Motor neuron (in vitro differentiated cells): ENCODE results near the gene MRFAP1L1. TPM values are rescaled to one million over a fixed set of nuclear protein-coding genes. Genes with fewer than 3 reads are reported as not detected.
A peak's percentile ranks its signal among the peaks of the same experiment; 100 is the strongest.

ENCODE experiments used
- ATAC-seq, 8 experiments: fragments of 200-7000 bp; cut with Tn5 transposase; replicated peaks in 6 of 8; 2 replicates each; pipeline ENCODE4 v1.8.0; 2021; ENCODE audit warnings: mild to moderate bottlenecking in 8 of 8, moderate library complexity in 8 of 8
- H3K27ac ChIP-seq, 2 donors: fragments of 250-450 bp; sonication (Bioruptor Pico); 2 replicates each; pipeline ENCODE4 v1.9.0; 2021; ENCODE audit warnings: antibody characterized with exemption in 2 of 2, mild to moderate bottlenecking in 2 of 2, moderate library complexity in 1 of 2
- H3K4me1 ChIP-seq, 2 donors: fragments of 250-450 bp; sonication (Bioruptor Pico); replicated peaks in 1 of 2; 2 replicates each; pipeline ENCODE4 v1.6.1; 2021; ENCODE audit warnings: antibody characterized with exemption in 2 of 2, mild to moderate bottlenecking in 2 of 2, moderate library complexity in 1 of 2
- H3K4me3 ChIP-seq, 5 donors: fragments of 250-450 bp; sonication (Bioruptor Pico); 2 replicates each; pipeline ENCODE4 v1.9.0; 2021; ENCODE audit warnings: antibody characterized with exemption in 5 of 5, mild to moderate bottlenecking in 5 of 5, moderate library complexity in 4 of 5
- WGBS, 10 experiments: fragments of 450-650 bp; shearing (Covaris generic); methylation state at CpG; one replicate each; pipeline ENCODE4 v1.0.0; 2022; 5-methylcytosine and 5-hydroxymethylcytosine counted together
- in situ Hi-C, 9 experiments: fragments of 400-800 bp; cut with MboI; loops; one replicate each; pipeline ENCODE4 v1.15.0; 2021; ENCODE audit warnings: low sequenced_read_pairs in 9 of 9, low pct_unique_long_range_greater_than_20kb in 2 of 9; ENCODE audit not compliant: unreplicated experiment in 9 of 9
- total RNA-seq, 8 experiments: library from RNA; unstranded; fragments of 300-600 nt; gene quantifications; 2 replicates each; pipeline versions ENCODE4 v1.2.3 to v1.2.4, GENCODE V29; 2022

The MRFAP1L1 gene
- total RNA-seq, 8 experiments from 2014 or later = 59.6 to 135 (median 91.4) TPM

DNA sequence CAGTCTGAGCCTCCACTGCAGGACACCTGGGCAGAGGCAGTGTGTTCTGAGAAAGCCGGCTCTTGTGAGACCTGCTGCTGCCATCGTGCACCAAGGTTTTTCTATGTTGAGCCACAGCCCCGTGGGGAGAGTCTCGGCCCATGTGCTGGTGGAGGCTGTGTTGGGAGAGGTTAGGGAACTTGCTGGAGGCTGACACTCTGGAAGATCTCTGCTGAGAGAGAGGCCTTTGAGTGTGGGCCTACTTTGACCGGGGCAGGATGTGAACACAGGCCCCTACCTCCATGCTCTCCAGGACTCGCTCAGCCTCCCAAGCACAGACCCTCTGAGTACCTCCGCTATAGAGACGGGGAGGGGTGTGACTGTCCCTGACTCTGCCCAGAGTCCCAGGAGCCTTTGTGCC lies 17.3 kb downstream of the MRFAP1L1 start:
- Histone ChIP-seq H3K27ac (no peak overlapping the region), H3K4me3 (no peak overlapping the region), H3K4me1 (peaks cover 11 to 16% of the 10 kb centered on the region in 2 donors)
- in situ Hi-C loops = no loop called here
- no peak for ATAC-seq
- WGBS, 10 experiments = 60 to 90% (median 89%) methylated on average over 1 to 3 of the region's 8 CpGs; no CpG with 5 or more reads in 5 of the 10 experiments

DNA sequence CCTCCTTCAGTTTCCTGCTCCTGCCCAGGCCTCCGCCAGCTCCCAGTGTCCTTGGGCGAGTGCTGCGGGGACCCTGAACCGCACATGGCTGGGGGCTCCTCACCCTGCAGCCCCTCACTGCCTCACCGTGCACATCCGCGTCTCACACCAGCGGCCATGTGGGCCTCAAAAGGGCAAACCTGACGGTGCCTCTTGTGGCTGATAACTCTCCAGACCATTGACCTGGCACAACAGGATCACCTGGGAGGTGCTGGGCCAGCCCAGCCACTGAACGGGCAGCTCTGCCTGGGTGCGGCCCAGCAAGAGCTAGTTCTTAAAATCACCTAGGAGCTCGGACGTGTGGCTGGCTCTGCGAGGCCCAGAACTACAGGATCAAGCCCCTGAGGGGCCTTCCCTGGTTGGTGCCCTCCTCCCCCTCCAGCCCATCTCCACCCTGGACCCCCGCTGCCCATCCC lies 20.1 kb downstream of the MRFAP1L1 start:
- H3K4me3 ChIP-seq = no peak overlapping the region
- in situ Hi-C loops = no loop called here
- peak overlapping the region in 1 of 2 donors; percentile 61 for H3K27ac ChIP-seq
- WGBS, 10 experiments = 84 to 100% (median 85%) methylated on average over 3 to 9 of the region's 15 CpGs; no CpG with 5 or more reads in 7 of the 10 experiments
- ATAC-seq = peak in 4 of 8 experiments; percentile 6 to 28 (median 16)
- H3K4me1 ChIP-seq = peaks cover 11 to 16% of the 10 kb centered on the region in 2 donors

DNA sequence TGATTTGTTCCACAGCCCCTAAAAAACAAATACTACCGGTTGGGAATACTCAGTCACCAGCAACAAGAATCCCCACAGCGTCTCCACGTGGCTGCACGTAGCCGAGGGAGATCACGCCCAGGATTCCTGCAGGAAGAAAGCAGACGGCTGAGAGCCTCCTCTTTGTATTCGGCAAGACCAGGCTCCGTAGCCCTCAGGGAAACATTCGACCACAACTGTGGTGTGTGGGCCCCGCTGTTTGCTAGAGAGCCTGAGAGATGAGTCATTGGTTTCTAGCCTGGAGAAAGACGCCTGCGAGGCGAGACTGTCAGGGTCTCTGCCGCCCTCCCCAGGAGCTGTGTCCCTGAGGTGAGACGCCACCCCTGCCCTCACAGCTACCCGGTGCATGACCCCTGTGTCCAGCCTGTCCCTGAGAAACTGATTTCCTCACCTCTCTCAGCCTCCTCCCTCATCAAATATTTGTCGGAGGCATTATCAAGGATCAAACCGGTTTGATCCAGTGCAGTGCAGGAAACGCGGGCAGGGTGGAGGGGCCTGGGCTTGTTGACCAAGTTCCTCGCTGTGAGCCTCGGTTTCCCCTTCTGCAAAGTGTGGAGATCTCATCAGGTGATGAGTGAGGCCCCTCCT lies 20.7 kb downstream of the MRFAP1L1 start:
- H3K27ac ChIP-seq = peak overlapping the region; percentile 51 to 61
- peaks cover 11 to 16% of the 10 kb centered on the region in 2 donors for H3K4me1 ChIP-seq
- 33 to 90% (median 49%) methylated on average over 2 to 14 of the region's 23 CpGs; no CpG with 5 or more reads in 3 of the 10 experiments for WGBS, 10 experiments
- ATAC-seq = peak; percentile 27 to 94 (median 91)
- no peak overlapping the region for H3K4me3 ChIP-seq
- in situ Hi-C loops = no loop called here

- WGBS, 10 experiments = 20 to 93% (median 84%) methylated on average over 1 to 13 of the region's 24 CpGs; no CpG with 5 or more reads in 2 of the 10 experiments
- in situ Hi-C loops = no loop called here
- H3K27ac ChIP-seq = peak overlapping the region; percentile 51 to 61
- H3K4me3 ChIP-seq = no peak overlapping the region
- peak in 6 of 8 experiments; percentile 6 to 25 (median 18) for ATAC-seq
- H3K4me1 ChIP-seq = peaks cover 11 to 16% of the 10 kb centered on the region in 2 donors
Observed at GRCh38 chr4:6687947-6688878, 21.5 kb downstream of the MRFAP1L1 start.

GRCh38 chr4:6686104-6686787 lies 23.4 kb downstream of the MRFAP1L1 start:
- Histone ChIP-seq H3K27ac (no peak overlapping the region), H3K4me1 (peaks cover 11 to 16% of the 10 kb centered on the region in 2 donors), H3K4me3 (no peak overlapping the region)
- ATAC-seq = no peak
- in situ Hi-C loops = no loop called here
- 29 to 100% (median 80%) methylated on average over 1 to 2 of the region's 4 CpGs; no CpG with 5 or more reads in 5 of the 10 experiments for WGBS, 10 experiments

- 20 to 100% (median 81%) methylated on average over 1 to 11 of the region's 11 CpGs; no CpG with 5 or more reads in 5 of the 10 experiments for WGBS, 10 experiments
- in situ Hi-C loops = no loop called here
- peaks cover 11 to 16% of the 10 kb centered on the region in 2 donors for H3K4me1 ChIP-seq
- no peak overlapping the region for H3K4me3 ChIP-seq
- H3K27ac ChIP-seq = no peak overlapping the region
- no peak for ATAC-seq
Observed at GRCh38 chr4:6684656-6685055, 25.0 kb downstream of the MRFAP1L1 start.

- peak in 2 of 8 experiments; percentile 26 to 55 for ATAC-seq
- H3K4me1 ChIP-seq = no peaks in the 10 kb centered on the region
- WGBS, 10 experiments = 76 to 87% (median 84%) methylated on average over 4 to 6 of the region's 11 CpGs; no CpG with 5 or more reads in 6 of the 10 experiments
- in situ Hi-C loops = no loop called here
- H3K27ac ChIP-seq = no peak overlapping the region
- no peak overlapping the region for H3K4me3 ChIP-seq
Observed at GRCh38 chr4:6682862-6683590, 26.6 kb downstream of the MRFAP1L1 start.

- in situ Hi-C loops = no loop called here
- no peak overlapping the region for H3K4me3 ChIP-seq
- WGBS, 10 experiments = 80 to 100% (median 87%) methylated on average over 1 to 5 of the region's 9 CpGs; no CpG with 5 or more reads in 6 of the 10 experiments
- H3K27ac ChIP-seq = no peak overlapping the region
- ATAC-seq = peak in 2 of 8 experiments; percentile 17 to 35
- peaks cover 0 to 9% of the 10 kb centered on the region in 2 donors for H3K4me1 ChIP-seq
Observed at GRCh38 chr4:6681191-6681590, 28.5 kb downstream of the MRFAP1L1 start.

DNA sequence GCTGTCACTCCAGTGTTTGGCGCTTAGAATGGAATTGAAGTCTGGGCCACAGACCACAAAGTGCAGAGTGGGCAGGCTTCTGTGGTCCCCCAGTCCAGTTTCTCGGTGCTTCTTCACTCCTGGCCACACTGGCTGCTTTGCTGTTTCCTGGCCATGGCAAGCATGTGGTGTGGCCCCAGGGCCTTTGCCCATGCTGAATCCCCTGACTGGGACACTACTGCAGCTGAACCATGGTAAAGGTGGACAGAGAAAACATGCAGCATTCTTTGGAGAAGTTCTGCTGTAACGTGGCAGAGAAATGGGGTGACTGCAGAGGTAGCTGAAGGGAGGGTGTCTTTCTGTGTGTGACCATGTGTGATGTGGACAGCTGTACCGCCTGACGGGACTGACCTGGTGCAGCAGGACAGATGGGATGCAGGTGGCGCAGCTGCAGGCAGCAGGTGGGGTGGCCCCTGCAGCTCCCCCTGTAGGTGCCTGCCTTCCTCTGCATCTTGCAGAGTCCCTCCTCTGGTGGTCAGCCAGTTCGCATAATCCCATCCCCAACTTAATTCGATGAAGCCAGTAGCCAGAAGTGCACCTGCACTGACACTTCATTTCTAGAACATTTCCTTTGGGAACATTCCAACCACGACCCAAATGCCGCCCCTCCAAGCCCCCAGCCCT lies 29.2 kb downstream of the MRFAP1L1 start:
- no peak overlapping the region for H3K27ac ChIP-seq
- peaks cover 5 to 16% of the 10 kb centered on the region in 2 donors for H3K4me1 ChIP-seq
- ATAC-seq = peak in 1 of 8 experiments; percentile 20
- 94 to 100% (median 100%) methylated on average over 1 to 3 of the region's 10 CpGs; no CpG with 5 or more reads in 3 of the 10 experiments for WGBS, 10 experiments
- H3K4me3 ChIP-seq = no peak overlapping the region
- in situ Hi-C loops = no loop called here

- Histone ChIP-seq H3K27ac (no peak overlapping the region), H3K4me3 (no peak overlapping the region)
- in situ Hi-C loops = no loop called here
Observed at GRCh38 chr4:6676722-6677558, 32.7 kb downstream of the MRFAP1L1 start.

More at GRCh38 chr4:6676722-6677558, 32.7 kb downstream of the MRFAP1L1 start:
- H3K4me1 ChIP-seq = peaks cover 15 to 29% of the 10 kb centered on the region in 2 donors
- no peak for ATAC-seq
- 29 to 100% (median 85%) methylated on average over 1 to 7 of the region's 21 CpGs; no CpG with 5 or more reads in 3 of the 10 experiments for WGBS, 10 experiments
